GM19035 (cell line): ENCODE measurements around the gene KAT6B.
"Not testable (repeated sequence)": the region's sequence is repeated elsewhere in the genome, so short reads cannot be mapped to it uniquely, and the experiment has no call there.

Experiments
- ATAC-seq: cut with Tn5 transposase; IDR thresholded peaks from one replicate; pipeline ENCODE4 v1.9.1; 2021; ENCODE audit not compliant: unreplicated experiment

Gene KAT6B

GRCh38 chr10:74887614-74888284 lies 61.3 kb downstream of the KAT6B start:
- ATAC-seq, result no peak

GRCh38 chr10:74888962-74889661 lies 62.7 kb downstream of the KAT6B start:
- no peak for ATAC-seq

- ATAC-seq, result no peak
These were observed 63.2 kb downstream of the KAT6B start for GRCh38 chr10:74889662-74889998.

- ATAC-seq, result no peak
These were observed 64.1 kb downstream of the KAT6B start for GRCh38 chr10:74890460-74890859.

GRCh38 chr10:74891053-74891452 lies 64.7 kb downstream of the KAT6B start:
- no peak for ATAC-seq

GRCh38 chr10:74892839-74893238 lies 66.4 kb downstream of the KAT6B start:
- no peak for ATAC-seq

GRCh38 chr10:74893329-74893728 lies 66.9 kb downstream of the KAT6B start:
- ATAC-seq, result not testable (repeated sequence)

- no peak for ATAC-seq
These were observed 70.6 kb downstream of the KAT6B start for GRCh38 chr10:74896788-74897527.

GRCh38 chr10:74898201-74898976 lies 72.0 kb downstream of the KAT6B start:
- no peak for ATAC-seq

- ATAC-seq, result no peak
These were observed 73.9 kb downstream of the KAT6B start for GRCh38 chr10:74900297-74900696.

GRCh38 chr10:74901301-74901700 lies 74.9 kb downstream of the KAT6B start:
- ATAC-seq, result no peak

GRCh38 chr10:74901867-74902450 lies 75.6 kb downstream of the KAT6B start:
- no peak for ATAC-seq

- ATAC-seq, result no peak
These were observed 77.1 kb downstream of the KAT6B start for GRCh38 chr10:74903491-74903890.

GRCh38 chr10:74906611-74907198 lies 80.3 kb downstream of the KAT6B start:
- ATAC-seq, result no peak

GRCh38 chr10:74909670-74910069 lies 83.3 kb downstream of the KAT6B start:
- ATAC-seq, result no peak

GRCh38 chr10:74910241-74910975 lies 84.0 kb downstream of the KAT6B start:
- ATAC-seq, result no peak

GRCh38 chr10:74910976-74911350 lies 84.6 kb downstream of the KAT6B start:
- ATAC-seq, result no peak

GRCh38 chr10:74912182-74912581 lies 85.8 kb downstream of the KAT6B start:
- ATAC-seq, result no peak

GRCh38 chr10:74912682-74913081 lies 86.3 kb downstream of the KAT6B start:
- ATAC-seq, result no peak

- ATAC-seq, result no peak
These were observed 87.1 kb downstream of the KAT6B start for GRCh38 chr10:74913377-74913979.
